ENCODE results near the gene WDHD1.

DNA sequence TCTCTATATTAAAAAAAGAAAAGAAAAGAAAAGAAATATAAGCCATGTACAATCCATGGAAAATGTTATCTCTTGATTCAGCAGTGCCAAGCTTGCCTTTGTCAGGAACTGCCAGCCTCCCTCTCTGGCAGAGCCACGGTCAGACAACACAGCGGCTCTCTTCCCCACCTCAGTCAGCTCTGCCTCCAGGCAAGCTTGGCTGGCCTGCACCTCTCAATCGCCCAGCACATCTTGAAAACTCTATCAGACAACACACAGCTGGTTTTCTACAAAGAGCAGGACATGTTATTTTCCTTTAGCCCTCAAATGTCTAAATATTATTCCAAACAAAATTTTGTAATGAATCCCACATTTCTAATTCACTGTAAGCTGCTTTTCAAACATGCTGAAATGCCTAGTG, 104.3 kb downstream of the WDHD1 start:
- TF ChIP-seq, protein P1, sequence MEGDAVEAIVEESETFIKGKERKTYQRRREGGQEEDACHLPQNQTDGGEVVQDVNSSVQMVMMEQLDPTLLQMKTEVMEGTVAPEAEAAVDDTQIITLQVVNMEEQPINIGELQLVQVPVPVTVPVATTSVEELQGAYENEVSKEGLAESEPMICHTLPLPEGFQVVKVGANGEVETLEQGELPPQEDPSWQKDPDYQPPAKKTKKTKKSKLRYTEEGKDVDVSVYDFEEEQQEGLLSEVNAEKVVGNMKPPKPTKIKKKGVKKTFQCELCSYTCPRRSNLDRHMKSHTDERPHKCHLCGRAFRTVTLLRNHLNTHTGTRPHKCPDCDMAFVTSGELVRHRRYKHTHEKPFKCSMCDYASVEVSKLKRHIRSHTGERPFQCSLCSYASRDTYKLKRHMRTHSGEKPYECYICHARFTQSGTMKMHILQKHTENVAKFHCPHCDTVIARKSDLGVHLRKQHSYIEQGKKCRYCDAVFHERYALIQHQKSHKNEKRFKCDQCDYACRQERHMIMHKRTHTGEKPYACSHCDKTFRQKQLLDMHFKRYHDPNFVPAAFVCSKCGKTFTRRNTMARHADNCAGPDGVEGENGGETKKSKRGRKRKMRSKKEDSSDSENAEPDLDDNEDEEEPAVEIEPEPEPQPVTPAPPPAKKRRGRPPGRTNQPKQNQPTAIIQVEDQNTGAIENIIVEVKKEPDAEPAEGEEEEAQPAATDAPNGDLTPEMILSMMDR (IDR thresholded peaks at IDR 0.05; ENCODE audit: low read depth, low read length, poor library complexity, severe bottlenecking): no peak
- no peak for TF ChIP-seq EZH2phosphoT487 (IDR thresholded peaks at IDR 0.05; ENCODE audit: borderline replicate concordance, low read length)

All from DOHH2 (cell line).